ENCODE results near the gene NDUFS2. TPM values are rescaled to one million over a fixed set of nuclear protein-coding genes. Genes with fewer than 3 reads are reported as not detected.

NDUFS2 gene
- total RNA-seq, 1 donor: 65.4 TPM

GRCh38 chr1:161261261-161262235 is 59.4 kb downstream of the NDUFS2 start:
- TF ChIP-seq CTCF (IDR thresholded peaks at IDR 0.05; ENCODE audit: insufficient read depth, low read length): no peak
- DNase-seq (ENCODE audit: low read depth): no peak

More at GRCh38 chr1:161261261-161262235, 59.4 kb downstream of the NDUFS2 start:
- H3K4me3 ChIP-seq (ENCODE audit: low read depth, low read length): no peak overlapping the region

Other genes starting within 250 kb of the NDUFS2 start
- gene ITLN2, start 247.6 kb upstream of the NDUFS2 start, total RNA-seq (ENCODE audit: low replicate concordance): 3.8 TPM in 1 of 2 replicates, not detected in the other
- gene F11R, start 181.2 kb upstream of the NDUFS2 start, total RNA-seq (ENCODE audit: low replicate concordance): 0.36 and 3.3 TPM in 2 replicates
- 0.90 TPM in 1 of 2 replicates, not detected in the other for gene TSTD1, start 163.4 kb upstream of the NDUFS2 start, total RNA-seq (ENCODE audit: low replicate concordance)
- gene USF1, start 156.4 kb upstream of the NDUFS2 start, total RNA-seq (ENCODE audit: low replicate concordance): 23.5 and 36.2 TPM in 2 replicates
- not detected in 2 replicates for gene ARHGAP30, start 132.5 kb upstream of the NDUFS2 start, total RNA-seq (ENCODE audit: low replicate concordance)
- not detected in 2 replicates for gene NECTIN4, start 112.8 kb upstream of the NDUFS2 start, total RNA-seq (ENCODE audit: low replicate concordance)
- 0.90 and 1.8 TPM in 2 replicates for gene KLHDC9, start 104.0 kb upstream of the NDUFS2 start, total RNA-seq (ENCODE audit: low replicate concordance)
- 39.9 and 50.2 TPM in 2 replicates for gene PFDN2, start 84.3 kb upstream of the NDUFS2 start, total RNA-seq (ENCODE audit: low replicate concordance)
- gene NIT1, start 84.3 kb upstream of the NDUFS2 start, total RNA-seq (ENCODE audit: low replicate concordance): 13.3 and 18.3 TPM in 2 replicates
- gene DEDD, start 69.7 kb upstream of the NDUFS2 start, total RNA-seq (ENCODE audit: low replicate concordance): 7.8 and 25.8 TPM in 2 replicates
- gene UFC1, start 48.4 kb upstream of the NDUFS2 start, total RNA-seq (ENCODE audit: low replicate concordance): 65.3 and 111 TPM in 2 replicates
- 6.1 and 11.6 TPM in 2 replicates for gene USP21, start 42.9 kb upstream of the NDUFS2 start, total RNA-seq (ENCODE audit: low replicate concordance)
- gene PPOX, start 35.9 kb upstream of the NDUFS2 start, total RNA-seq (ENCODE audit: low replicate concordance): 14.0 and 16.0 TPM in 2 replicates
- gene B4GALT3, start 24.9 kb upstream of the NDUFS2 start, total RNA-seq (ENCODE audit: low replicate concordance): 8.3 and 11.4 TPM in 2 replicates
- gene ADAMTS4, start 3.3 kb upstream of the NDUFS2 start, total RNA-seq (ENCODE audit: low replicate concordance): 1.1 and 3.1 TPM in 2 replicates
- not detected in 2 replicates for gene FCER1G, start 12.9 kb downstream of the NDUFS2 start, total RNA-seq (ENCODE audit: low replicate concordance)
- not detected in 2 replicates for gene APOA2, start 21.3 kb downstream of the NDUFS2 start, total RNA-seq (ENCODE audit: low replicate concordance)
- 5.2 and 9.1 TPM in 2 replicates for gene TOMM40L, start 23.7 kb downstream of the NDUFS2 start, total RNA-seq (ENCODE audit: low replicate concordance)
- gene NR1I3, start 35.8 kb downstream of the NDUFS2 start, total RNA-seq (ENCODE audit: low replicate concordance): not detected in 2 replicates
- not detected in 2 replicates for gene PCP4L1, start 56.4 kb downstream of the NDUFS2 start, total RNA-seq (ENCODE audit: low replicate concordance)
- 0.09 and 1.2 TPM in 2 replicates for gene MPZ, start 107.6 kb downstream of the NDUFS2 start, total RNA-seq (ENCODE audit: low replicate concordance)
- 52.1 and 56.5 TPM in 2 replicates for gene SDHC, start 112.0 kb downstream of the NDUFS2 start, total RNA-seq (ENCODE audit: low replicate concordance)
- gene CFAP126, start 165.5 kb downstream of the NDUFS2 start, total RNA-seq (ENCODE audit: low replicate concordance): not detected in 2 replicates